Activated T-helper 9 cell treated with anti-CD3 and anti-CD28 coated beads, Interleukin-2, amount 50 U/mL, for 16 hours (primary cell): ENCODE results near the gene ALS2CL.
A peak's percentile ranks its signal among the peaks of the same experiment; 100 is the strongest.

Experiments used
- DNase-seq: peaks from one replicate; pipeline ENCODE4 v3.0.0-alpha.2; 2020; ENCODE audit warnings: low read depth

The ALS2CL gene

GRCh38 chr3:46632792-46633191, 60.7 kb downstream of the ALS2CL start:
- DNase-seq = no peak

- DNase-seq = peak; percentile 63
Observed at GRCh38 chr3:46629551-46630517, 63.6 kb downstream of the ALS2CL start.

GRCh38 chr3:46628901-46629369, 64.5 kb downstream of the ALS2CL start:
- no peak for DNase-seq

DNA sequence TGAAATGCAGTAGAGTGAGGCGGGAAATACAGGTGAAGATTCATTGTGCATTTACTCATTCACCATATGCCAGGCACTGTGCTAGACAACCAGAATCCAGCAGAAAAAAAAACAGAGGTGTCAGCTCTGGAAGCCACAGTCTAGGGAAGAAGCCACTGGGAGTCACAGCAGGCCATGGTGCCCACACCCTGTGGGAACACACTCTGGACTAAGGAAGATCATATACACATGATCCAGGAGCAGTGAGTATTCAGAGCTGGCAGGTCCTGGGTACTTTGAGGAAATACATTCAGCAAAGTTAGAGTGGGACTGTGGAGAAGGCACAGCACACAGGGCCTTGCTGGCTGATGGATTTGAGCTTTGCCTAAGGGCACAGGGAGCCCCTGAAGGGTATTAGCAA, 66.4 kb downstream of the ALS2CL start:
- no peak for DNase-seq

- DNase-seq = no peak
Observed at GRCh38 chr3:46626039-46626438, 67.4 kb downstream of the ALS2CL start.

- no peak for DNase-seq
Observed at GRCh38 chr3:46624975-46625490, 68.4 kb downstream of the ALS2CL start.

- DNase-seq = no peak
Observed at GRCh38 chr3:46624533-46624932, 68.9 kb downstream of the ALS2CL start.

GRCh38 chr3:46619845-46620778, 73.4 kb downstream of the ALS2CL start:
- no peak for DNase-seq
